SK-N-SH treated with all-trans-retinoic acid at 6 μM for 48 hours (cell line): ENCODE measurements around the gene SMOC1.

Source experiments
- CSDC2 ChIP-seq: fragments of 250-450 bp; sonication (Bioruptor Pico); IDR thresholded peaks from 2 replicates; pipeline ENCODE4 v1.5.0; 2020; ENCODE audit warnings: mild to moderate bottlenecking, moderate library complexity
- GLIS3 ChIP-seq: fragments of 250-450 bp; sonication (Bioruptor Pico); IDR thresholded peaks from 2 replicates; pipeline ENCODE4 v1.5.0; 2020; ENCODE audit warnings: mild to moderate bottlenecking, moderate library complexity
- ISL1 ChIP-seq: fragments of 250-450 bp; sonication (Bioruptor Pico); IDR thresholded peaks from 2 replicates; pipeline ENCODE4 v2.1.2; 2022; ENCODE audit warnings: mild to moderate bottlenecking, moderate library complexity
- PPARA ChIP-seq: fragments of 250-450 bp; sonication (Bioruptor Pico); IDR thresholded peaks from 2 replicates; pipeline ENCODE4 v1.5.0; 2020; ENCODE audit warnings: mild to moderate bottlenecking, borderline replicate concordance
- RARB ChIP-seq: fragments of 250-450 bp; sonication (Bioruptor Pico); IDR thresholded peaks from 2 replicates; pipeline ENCODE4 v1.8.0; 2021; ENCODE audit warnings: mild to moderate bottlenecking, moderate library complexity
- SNAI2 ChIP-seq: fragments of 250-450 bp; sonication (Bioruptor Pico); IDR thresholded peaks from 2 replicates; pipeline ENCODE4 v1.5.0; 2020; ENCODE audit warnings: mild to moderate bottlenecking, moderate library complexity
- TOX ChIP-seq: fragments of 250-450 bp; sonication (Bioruptor Pico); IDR thresholded peaks from 2 replicates; pipeline ENCODE4 v1.8.0; 2021; ENCODE audit warnings: mild to moderate bottlenecking, moderate library complexity, borderline replicate concordance
- ZC3H10 ChIP-seq: fragments of 250-450 bp; sonication (Bioruptor Pico); IDR thresholded peaks from 2 replicates; pipeline ENCODE4 v1.5.1; 2021; ENCODE audit warnings: mild to moderate bottlenecking, moderate library complexity
- ZFP3 ChIP-seq: fragments of 250-450 bp; sonication (Bioruptor Pico); IDR thresholded peaks from 2 replicates; pipeline ENCODE4 v1.5.0; 2020; ENCODE audit warnings: mild to moderate bottlenecking, moderate library complexity
- ZNF8 ChIP-seq: fragments of 450-650 bp; formaldehyde crosslinking; IDR thresholded peaks from 2 replicates; pipeline ENCODE4 v1.5.0; 2020; ENCODE audit warnings: mild to moderate bottlenecking, moderate library complexity
- TF ChIP-seq, protein P1 (sequence below): fragments of 250-450 bp; sonication (Bioruptor Pico); IDR thresholded peaks from 2 replicates; pipeline ENCODE4 v1.8.0; 2020; ENCODE audit warnings: mild to moderate bottlenecking, moderate library complexity, borderline replicate concordance
- TF ChIP-seq, protein P2 (sequence below): fragments of 250-450 bp; sonication (Bioruptor Pico); IDR thresholded peaks from 2 replicates; pipeline ENCODE4 v1.5.1; 2020; ENCODE audit warnings: low read depth, mild to moderate bottlenecking, moderate library complexity
- TF ChIP-seq, protein P3 (sequence below): fragments of 250-450 bp; sonication (Bioruptor Pico); IDR thresholded peaks from 2 replicates; pipeline ENCODE4 v1.5.0; 2020; ENCODE audit warnings: mild to moderate bottlenecking, moderate library complexity

DNA sequence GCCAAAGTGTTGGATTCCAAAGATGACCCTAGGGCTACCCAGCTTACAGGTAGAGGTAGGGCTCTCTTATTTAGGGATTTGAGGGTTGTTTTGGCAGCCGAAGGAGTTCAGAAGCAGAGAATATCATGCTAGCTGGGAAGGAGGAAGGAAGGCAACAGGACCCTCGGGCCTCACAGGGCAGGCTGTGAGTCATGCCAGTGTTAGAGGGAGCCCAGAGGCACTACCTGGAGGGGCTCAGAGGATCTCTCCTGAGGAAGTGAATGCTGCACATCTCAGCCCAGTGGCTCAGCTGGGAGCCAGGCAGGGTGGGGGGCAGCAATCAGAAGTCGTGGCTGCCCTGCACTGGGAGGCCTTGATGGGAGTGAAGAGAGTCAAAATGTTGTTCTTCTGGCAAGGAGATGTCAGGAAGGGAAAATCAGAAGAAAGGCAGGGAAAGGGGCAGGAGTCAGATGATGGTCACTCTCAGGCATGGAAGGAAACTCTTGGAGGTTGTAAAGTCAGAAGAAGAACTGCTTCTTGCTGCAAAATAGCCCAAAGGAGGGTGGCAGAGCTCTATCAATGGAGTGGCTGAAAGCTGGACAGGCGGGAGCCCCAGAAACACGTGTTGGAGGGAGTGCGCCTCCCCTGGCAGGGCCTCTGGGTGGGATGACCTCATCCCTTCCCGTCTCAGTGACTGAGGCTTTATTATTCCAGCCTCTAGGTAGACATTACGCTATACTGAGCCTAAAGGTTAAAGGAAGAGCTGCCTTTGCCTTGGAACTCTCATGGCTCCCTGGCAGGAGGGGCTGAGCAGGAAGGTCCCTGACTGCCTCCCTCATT, 141.3 kb downstream of the SMOC1 start:
- TF ChIP-seq ZC3H10 (no peak), ZFP3 (CRISPR knock-in tag) (no peak), ZNF8 (no peak), SNAI2 (CRISPR knock-in tag) (no peak), PPARA (no peak), RARB (CRISPR knock-in tag) (no peak), TOX (no peak), ISL1 (CRISPR knock-in tag) (no peak), CSDC2 (CRISPR knock-in tag) (no peak), GLIS3 (no peak)
- TF ChIP-seq, protein P1, sequence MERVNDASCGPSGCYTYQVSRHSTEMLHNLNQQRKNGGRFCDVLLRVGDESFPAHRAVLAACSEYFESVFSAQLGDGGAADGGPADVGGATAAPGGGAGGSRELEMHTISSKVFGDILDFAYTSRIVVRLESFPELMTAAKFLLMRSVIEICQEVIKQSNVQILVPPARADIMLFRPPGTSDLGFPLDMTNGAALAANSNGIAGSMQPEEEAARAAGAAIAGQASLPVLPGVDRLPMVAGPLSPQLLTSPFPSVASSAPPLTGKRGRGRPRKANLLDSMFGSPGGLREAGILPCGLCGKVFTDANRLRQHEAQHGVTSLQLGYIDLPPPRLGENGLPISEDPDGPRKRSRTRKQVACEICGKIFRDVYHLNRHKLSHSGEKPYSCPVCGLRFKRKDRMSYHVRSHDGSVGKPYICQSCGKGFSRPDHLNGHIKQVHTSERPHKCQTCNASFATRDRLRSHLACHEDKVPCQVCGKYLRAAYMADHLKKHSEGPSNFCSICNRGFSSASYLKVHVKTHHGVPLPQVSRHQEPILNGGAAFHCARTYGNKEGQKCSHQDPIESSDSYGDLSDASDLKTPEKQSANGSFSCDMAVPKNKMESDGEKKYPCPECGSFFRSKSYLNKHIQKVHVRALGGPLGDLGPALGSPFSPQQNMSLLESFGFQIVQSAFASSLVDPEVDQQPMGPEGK (CRISPR knock-in tag): no peak
- TF ChIP-seq, protein P2, sequence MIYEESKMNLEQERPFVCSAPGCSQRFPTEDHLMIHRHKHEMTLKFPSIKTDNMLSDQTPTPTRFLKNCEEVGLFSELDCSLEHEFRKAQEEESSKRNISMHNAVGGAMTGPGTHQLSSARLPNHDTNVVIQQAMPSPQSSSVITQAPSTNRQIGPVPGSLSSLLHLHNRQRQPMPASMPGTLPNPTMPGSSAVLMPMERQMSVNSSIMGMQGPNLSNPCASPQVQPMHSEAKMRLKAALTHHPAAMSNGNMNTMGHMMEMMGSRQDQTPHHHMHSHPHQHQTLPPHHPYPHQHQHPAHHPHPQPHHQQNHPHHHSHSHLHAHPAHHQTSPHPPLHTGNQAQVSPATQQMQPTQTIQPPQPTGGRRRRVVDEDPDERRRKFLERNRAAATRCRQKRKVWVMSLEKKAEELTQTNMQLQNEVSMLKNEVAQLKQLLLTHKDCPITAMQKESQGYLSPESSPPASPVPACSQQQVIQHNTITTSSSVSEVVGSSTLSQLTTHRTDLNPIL (CRISPR knock-in tag): no peak
- TF ChIP-seq, protein P3, sequence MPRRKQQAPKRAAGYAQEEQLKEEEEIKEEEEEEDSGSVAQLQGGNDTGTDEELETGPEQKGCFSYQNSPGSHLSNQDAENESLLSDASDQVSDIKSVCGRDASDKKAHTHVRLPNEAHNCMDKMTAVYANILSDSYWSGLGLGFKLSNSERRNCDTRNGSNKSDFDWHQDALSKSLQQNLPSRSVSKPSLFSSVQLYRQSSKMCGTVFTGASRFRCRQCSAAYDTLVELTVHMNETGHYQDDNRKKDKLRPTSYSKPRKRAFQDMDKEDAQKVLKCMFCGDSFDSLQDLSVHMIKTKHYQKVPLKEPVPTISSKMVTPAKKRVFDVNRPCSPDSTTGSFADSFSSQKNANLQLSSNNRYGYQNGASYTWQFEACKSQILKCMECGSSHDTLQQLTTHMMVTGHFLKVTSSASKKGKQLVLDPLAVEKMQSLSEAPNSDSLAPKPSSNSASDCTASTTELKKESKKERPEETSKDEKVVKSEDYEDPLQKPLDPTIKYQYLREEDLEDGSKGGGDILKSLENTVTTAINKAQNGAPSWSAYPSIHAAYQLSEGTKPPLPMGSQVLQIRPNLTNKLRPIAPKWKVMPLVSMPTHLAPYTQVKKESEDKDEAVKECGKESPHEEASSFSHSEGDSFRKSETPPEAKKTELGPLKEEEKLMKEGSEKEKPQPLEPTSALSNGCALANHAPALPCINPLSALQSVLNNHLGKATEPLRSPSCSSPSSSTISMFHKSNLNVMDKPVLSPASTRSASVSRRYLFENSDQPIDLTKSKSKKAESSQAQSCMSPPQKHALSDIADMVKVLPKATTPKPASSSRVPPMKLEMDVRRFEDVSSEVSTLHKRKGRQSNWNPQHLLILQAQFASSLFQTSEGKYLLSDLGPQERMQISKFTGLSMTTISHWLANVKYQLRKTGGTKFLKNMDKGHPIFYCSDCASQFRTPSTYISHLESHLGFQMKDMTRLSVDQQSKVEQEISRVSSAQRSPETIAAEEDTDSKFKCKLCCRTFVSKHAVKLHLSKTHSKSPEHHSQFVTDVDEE (CRISPR knock-in tag): no peak
